CD4-positive, alpha-beta T cell treated with Interleukin-4 for 1 hour (primary cell): ENCODE measurements around the gene DLG3.
"Not testable (repeated sequence)": the region's sequence is repeated elsewhere in the genome, so short reads cannot be mapped to it uniquely, and the experiment has no call there.

Experiments
- DNase-seq, 2 donors: peaks; one replicate each; pipeline ENCODE4 v3.0.0-alpha.2; 2020 to 2022

Gene DLG3

GRCh38 chrX:70444326-70444945 is at the start of gene DLG3:
DLG3 (plus strand) TSS chrX:70444835; CDS start chrX:70445202, 367 bp downstream.
- DNase-seq, result peak; percentile 27 to 39

GRCh38 chrX:70398899-70399298 is 45.7 kb upstream of the DLG3 start:
- peak; percentile 34 to 75 for DNase-seq

- not testable (repeated sequence) for DNase-seq
Observed at GRCh38 chrX:70400181-70400580, 44.5 kb upstream of the DLG3 start.

- DNase-seq, result no peak
Observed at GRCh38 chrX:70402721-70403120, 41.9 kb upstream of the DLG3 start.

GRCh38 chrX:70405003-70405402 is 39.6 kb upstream of the DLG3 start:
- no peak for DNase-seq

- no peak for DNase-seq
Observed at GRCh38 chrX:70410921-70411320, 33.7 kb upstream of the DLG3 start.

GRCh38 chrX:70411475-70411874 is 33.2 kb upstream of the DLG3 start:
- DNase-seq, result no peak

- no peak for DNase-seq
Observed at GRCh38 chrX:70421618-70422017, 23.0 kb upstream of the DLG3 start.

GRCh38 chrX:70422851-70423341 is 21.7 kb upstream of the DLG3 start, which contains the start of gene GDPD2:
GDPD2 (plus strand) TSS chrX:70423314; CDS start chrX:70424985, 1,671 bp downstream.
- no peak for DNase-seq

GRCh38 chrX:70423936-70424675 is 20.5 kb upstream of the DLG3 start:
- no peak for DNase-seq

- DNase-seq, result no peak
Observed at GRCh38 chrX:70424801-70425200, 19.8 kb upstream of the DLG3 start.

- DNase-seq, result no peak
Observed at GRCh38 chrX:70426286-70427278, 18.1 kb upstream of the DLG3 start.

GRCh38 chrX:70427365-70427764 is 17.3 kb upstream of the DLG3 start:
- DNase-seq, result no peak

- no peak for DNase-seq
Observed at GRCh38 chrX:70429759-70430158, 14.9 kb upstream of the DLG3 start.

- DNase-seq, result no peak
Observed at GRCh38 chrX:70432936-70433847, 11.4 kb upstream of the DLG3 start.

GRCh38 chrX:70433848-70434351 is 10.7 kb upstream of the DLG3 start:
- peak; percentile 80 to 81 for DNase-seq

- DNase-seq, result peak; percentile 74 to 79
Observed at GRCh38 chrX:70434352-70434866, 10.2 kb upstream of the DLG3 start.

GRCh38 chrX:70434914-70435586 is 9.6 kb upstream of the DLG3 start:
- peak in 1 of 2 donors; percentile 34 for DNase-seq

- peak in 1 of 2 donors; percentile 20 for DNase-seq
Observed at GRCh38 chrX:70436343-70436742, 8.3 kb upstream of the DLG3 start.

GRCh38 chrX:70437011-70437410 is 7.6 kb upstream of the DLG3 start:
- DNase-seq, result no peak
